Measurements from ENCODE around the gene DUSP7.
A peak's percentile ranks its signal among the peaks of the same experiment; 100 is the strongest.

DUSP7 gene, protein sequence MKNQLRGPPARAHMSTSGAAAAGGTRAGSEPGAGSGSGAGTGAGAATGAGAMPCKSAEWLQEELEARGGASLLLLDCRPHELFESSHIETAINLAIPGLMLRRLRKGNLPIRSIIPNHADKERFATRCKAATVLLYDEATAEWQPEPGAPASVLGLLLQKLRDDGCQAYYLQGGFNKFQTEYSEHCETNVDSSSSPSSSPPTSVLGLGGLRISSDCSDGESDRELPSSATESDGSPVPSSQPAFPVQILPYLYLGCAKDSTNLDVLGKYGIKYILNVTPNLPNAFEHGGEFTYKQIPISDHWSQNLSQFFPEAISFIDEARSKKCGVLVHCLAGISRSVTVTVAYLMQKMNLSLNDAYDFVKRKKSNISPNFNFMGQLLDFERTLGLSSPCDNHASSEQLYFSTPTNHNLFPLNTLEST

DNA sequence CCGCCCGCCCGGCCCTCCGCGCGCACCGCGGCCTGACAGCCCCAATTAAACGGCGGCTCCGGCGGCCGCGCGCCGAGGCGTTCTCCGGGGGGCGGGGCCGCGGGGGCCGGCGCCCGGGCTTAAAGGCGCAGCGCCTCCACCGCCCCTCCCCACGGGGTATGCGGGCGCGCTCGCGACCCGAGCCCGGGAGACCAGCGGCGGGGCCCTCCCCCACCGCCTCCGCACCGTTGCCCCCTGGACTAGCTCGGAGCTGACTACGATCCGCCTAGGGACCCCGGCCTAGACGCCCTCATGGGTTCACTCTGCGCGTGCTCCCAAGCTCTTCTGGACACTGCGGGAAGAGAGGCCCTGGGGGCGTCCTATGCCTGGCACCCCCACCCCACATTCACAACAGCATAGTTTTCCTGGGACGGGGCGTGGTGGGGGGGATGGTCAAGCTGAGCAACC is at the start of gene DUSP7:
Gene DUSP7, minus strand, starts transcription at position 51 of the 447 bp plus-strand sequence. CDS start 205 bp downstream, outside the sequence.
- DNase-seq (ENCODE audit: low spot score) = peak; percentile 62

DNA sequence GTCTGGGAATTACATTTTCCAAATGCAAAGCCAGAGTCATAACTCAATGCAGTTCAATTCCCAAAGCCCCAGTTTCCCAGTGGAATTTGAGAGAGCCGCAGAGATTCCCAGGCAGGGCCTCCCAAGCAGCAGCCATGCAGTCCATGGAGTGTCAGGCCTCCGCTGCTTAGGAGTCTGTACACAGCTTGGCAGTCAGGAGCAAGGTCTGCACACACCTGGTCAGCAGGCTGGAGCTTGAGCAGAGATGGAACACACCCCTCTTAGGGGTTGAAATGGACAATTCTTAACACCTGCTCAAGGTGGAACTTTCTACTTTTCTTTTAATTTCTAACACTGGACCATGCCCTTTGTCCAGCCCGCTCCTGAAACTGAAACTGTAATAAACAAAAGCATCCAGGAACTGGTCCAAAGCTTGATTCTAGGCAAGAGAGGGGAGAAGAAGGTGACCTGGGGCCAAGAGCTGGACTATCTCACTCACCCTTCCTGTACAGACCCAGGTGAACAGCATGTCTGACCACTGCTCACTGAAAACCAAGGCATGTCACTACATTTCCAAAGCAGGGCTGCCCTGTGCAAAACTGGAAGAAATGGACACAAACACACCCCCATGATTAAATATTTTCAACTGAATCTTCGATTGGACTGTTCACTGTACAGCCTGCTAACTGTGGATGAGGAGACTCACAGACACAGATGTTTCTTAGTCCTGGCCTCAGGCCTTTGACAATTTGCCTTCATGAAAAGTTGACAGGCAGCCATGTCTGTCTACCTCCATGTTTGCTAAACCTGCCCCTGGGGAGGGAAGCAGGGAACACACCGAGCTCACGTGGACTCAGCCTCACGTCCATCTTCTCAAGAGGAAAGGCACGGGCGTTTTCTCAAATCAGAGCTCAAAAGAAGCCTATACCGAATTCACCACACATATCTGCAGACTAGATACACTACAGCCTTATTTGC is 48.6 kb upstream of the DUSP7 start:
- no peak for DNase-seq (ENCODE audit: low spot score)

DNA sequence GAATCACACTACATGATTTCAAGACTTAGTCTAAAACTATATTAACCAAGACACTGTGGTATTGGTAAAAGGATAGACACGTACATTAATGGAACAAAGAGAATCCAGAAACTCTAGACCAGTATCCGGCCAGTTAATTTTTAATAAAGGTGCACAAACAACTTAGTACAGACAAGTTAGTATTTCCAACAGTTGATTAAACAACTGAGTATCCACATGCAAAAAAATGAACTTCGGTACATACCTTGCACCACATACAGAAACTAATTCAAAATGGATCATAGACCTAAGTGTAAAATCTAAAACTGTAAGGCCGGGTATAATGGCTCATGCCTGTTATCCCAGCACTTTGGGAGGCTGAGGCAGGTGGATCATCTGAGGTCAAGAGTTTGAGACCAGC is 46.6 kb upstream of the DUSP7 start:
- no peak for DNase-seq (ENCODE audit: low spot score)

DNA sequence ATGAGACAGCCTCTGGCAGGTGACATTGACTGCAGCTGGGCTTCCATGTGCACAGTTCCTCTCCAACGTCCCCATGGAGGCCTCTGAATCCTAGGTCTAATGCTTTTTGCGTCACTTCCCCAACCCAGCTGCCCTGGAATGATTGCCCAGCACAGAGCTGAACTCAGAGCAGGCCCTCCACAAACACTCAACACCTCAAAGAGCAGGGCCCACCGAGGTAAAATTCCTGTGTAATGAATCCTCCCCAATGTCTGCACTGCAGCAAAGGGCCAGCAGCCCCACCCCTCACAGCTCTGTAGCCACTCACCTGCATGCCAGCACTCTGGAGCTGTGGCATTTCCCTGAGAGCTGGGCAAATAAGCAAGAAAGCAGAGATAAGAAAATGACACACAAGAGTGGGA is 42.6 kb upstream of the DUSP7 start:
- DNase-seq (ENCODE audit: low spot score) = no peak

DNA sequence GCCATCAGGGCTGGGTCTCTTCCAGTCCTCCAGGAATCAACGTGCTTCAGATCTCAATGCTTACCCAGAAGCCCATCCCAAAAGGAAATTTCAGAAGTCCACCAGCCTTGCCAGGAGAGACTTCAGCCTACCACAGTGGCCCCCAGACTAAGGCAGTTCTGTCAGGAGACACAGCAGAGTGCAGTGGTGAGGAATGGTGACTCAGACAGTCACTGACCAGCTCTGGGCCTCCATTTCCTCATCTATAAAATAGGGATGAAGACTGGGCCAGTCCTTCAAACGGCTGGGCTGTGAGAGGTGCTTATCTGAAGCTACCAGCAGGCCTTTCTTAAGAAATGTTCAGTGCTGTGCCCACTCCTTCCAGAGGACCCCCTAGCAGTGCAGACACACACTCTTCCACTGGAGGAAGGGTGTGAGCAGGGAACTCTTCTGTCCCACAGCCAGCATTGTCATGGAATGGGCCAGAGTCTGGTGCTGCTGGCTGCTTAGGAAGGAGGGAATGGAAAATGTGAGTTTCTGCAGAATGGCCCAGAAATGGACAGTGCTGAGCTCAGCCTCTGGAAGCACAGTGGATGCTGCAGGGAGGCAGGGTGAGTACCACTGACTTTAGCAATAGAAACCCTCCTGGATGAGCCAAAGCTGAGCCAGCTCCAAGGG is 41.6 kb upstream of the DUSP7 start:
- no peak for DNase-seq (ENCODE audit: low spot score)

DNA sequence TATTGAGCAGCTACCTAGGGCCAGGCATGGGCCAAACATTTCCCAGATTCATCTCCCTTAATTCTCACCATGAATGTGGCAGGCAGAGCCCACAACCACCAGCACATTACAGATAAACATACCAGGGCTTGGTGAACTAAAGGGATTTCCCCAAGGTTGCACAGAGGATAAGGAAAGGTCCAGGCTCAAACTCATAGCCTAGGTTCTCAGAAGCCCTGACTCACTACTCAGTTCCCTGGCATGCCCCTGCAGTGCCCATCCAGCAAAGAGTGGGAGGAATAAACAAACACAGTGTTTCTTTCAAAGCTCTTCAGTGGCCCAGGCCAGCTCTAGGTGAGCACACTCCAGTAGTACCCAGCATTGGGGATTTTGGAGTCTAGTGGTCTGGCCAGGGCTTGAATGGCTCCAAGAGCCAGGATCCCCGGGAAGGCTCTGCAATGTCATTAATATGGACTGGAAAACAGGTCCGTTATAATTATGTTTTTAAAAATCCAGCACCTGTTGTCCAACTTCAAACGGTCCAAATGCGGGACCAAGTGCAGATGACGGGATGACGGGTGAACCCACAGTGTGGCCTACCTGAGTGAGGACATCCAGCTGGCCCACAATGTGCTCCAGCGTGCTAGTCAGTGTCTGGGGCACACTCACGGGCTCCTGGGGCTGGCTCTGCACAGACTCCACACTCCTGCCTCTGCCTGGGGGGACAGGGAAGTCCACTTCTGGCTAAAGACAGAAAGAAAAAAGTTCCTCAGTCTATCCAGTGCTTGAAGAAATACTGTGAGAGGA is 39.8 kb upstream of the DUSP7 start:
- no peak for DNase-seq (ENCODE audit: low spot score)

DNA sequence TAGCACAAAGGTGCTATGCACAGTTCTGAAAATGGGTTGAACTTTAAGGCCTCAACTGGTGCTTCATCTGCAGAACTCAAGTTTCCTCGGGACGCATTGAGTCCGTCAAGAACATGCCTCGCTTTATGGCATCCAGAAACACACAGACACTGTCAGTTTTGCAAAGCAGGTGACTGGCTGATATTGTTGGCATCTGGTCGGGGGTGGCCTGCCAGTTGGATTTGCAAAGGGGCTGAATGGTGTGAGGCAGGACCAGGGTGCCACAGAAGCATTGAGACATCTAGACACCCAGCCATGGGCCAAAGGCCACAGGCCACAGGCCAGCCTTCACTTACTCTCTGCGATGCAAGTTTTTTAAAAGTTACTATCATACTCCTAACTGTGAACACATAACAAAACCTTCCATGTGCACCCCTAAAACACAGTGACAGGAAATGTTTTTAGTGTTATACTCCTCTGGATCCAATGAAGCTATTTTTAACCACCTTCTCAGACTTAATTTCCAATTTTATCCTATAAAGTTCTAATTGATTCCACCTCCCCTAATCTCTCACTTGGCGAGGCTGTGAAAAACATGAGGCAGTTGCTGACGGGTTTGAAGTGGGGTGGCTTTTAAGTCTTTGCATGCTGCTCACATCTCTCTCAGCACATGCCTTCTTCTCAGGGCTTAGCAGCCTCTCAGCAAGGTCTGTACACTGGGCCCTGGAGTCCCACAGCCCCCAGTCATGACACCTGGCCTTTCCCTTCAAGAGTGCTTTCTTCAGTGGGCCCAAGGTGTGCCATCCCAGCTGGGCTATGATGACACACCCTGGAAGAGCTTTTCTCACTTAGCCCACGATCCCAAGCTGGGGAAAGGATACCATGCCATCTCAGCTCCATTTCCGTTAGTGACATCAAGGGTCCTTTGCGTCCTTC is 38.5 kb upstream of the DUSP7 start:
- no peak for DNase-seq (ENCODE audit: low spot score)

DNA sequence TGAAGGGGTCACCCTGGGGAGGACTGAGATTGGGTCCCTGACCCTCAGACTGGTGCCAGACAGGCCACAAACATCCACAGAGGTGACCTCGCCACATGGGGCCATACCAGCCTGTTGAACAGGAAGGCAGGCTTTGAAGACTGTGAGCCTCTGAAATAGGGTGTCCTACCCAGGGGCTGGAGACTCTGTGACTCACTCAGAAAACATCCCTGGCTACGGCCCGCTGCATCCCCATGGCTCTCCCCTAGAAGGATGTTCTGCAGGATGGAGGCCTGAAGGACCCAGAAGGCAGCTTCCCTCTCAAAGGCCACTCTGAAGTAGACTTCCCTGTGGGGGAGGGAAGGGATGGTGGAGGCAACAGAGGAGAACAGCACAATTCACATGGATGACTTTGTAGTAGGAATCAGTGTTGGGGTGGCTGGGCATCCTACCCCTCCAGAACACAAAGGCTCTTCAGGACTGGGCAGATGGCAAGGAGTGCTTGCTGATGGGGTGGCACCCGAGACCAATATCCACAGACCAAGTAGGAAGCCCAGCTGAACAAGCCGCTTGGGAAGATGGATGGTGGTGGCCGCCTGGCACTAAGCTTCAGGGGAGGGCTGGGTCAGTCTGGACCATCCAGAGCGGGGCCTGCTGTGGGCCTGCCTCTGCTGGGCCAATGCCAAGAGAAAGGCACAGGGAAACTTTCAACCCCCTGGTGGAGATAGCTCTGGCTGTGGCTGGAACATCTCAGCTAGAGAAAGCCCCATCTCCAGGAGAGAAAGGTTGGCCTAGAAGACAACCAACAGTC is 37.6 kb upstream of the DUSP7 start:
- DNase-seq (ENCODE audit: low spot score) = no peak

DNA sequence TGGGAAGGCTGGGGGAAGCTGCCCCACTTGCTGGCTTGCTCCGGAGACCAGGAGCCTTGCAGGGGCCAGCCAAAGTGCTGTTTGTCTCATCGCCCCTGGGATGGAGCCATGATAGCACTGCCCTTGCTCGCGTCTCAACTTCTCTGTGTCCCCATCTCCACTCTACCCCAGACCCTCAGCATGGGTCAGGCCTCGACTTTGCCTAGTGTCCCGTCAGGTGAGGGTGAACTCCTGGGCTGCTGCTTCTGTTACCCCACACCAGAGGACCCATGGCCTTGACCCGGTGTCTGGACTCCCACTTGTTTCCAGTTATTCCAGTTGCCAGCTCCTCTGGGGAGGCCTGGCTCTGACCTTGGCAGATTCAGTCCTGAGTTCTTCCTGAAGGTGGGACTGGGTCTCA is 36.5 kb upstream of the DUSP7 start:
- no peak for DNase-seq (ENCODE audit: low spot score)

DNA sequence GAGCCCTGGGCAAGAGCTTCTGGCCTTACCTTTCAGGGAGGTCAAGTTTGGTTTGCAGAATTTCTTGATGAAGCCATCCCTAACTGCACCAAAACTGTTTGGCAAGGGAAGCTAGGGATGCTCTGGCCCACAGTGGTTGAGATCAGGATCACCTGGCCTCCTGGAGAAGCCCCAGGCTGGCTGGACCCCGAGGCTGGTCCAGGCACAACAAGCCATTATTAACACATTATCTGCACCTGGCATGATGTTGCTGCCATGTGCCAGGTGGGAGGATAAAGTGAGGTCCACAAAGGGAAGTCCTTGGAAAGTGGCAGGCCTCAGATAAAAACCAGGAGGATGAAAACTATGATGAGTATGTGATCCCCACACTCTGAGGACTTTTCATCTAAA is 35.9 kb upstream of the DUSP7 start:
- DNase-seq (ENCODE audit: low spot score) = no peak

DNA sequence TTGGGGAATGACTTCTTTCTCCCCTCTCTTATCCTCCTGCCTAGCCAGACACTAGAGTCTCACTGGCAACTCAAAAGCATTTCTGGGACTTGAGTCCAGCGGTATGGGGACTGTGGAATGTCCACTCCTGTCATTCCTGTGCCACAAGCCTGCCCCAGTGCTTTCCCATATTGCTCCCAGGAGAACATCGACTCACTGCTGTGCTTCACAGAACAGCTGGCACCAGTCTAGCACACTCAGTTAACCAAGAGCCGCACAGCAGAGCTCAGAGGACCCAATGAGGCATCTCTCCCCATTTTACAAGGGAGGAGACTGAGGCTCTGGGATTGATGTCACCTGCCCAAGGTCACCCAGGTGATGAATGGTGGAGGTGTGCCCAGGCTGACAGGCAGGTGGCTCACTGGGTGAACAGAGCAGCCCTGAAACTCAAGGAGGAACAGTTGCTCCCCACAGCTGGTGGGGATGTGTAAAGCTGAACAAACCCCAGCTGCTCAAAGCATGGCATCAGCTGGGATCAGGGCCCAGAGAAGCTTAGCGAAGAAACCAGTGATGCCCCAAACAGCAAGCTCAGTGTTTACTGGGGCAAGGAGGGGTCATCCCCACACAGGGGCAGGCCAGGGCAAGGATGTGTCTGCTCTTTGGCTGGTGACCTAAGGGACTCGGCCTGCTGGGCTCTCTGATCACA is 35.4 kb upstream of the DUSP7 start:
- no peak for DNase-seq (ENCODE audit: low spot score)

DNA sequence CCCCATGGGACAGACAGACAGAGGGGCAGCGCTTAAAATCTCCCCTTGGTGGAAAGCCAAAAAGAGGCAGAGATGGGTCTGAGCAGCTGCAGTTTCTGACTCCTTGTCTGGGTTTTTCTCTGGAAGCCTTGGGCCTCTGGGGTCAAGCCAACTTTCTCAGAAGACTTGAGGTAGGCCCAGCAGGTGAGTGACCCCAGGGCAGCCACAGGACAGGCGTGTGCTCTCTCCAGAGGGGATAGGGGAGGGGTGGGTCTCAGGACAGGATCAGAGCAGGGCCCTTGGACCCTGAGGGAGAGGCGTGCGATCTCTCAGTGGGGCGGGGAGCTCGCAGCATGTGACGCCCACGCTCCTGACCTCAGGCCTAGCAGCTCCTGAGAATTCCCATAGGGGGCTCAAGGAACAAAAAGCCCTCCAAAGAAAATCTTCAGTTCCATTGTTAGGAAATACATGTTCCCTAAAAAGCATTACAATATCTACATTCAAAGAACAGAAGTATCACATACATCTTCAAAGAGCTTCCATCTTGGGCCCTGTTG is 34.6 kb upstream of the DUSP7 start:
- DNase-seq (ENCODE audit: low spot score) = no peak

DNA sequence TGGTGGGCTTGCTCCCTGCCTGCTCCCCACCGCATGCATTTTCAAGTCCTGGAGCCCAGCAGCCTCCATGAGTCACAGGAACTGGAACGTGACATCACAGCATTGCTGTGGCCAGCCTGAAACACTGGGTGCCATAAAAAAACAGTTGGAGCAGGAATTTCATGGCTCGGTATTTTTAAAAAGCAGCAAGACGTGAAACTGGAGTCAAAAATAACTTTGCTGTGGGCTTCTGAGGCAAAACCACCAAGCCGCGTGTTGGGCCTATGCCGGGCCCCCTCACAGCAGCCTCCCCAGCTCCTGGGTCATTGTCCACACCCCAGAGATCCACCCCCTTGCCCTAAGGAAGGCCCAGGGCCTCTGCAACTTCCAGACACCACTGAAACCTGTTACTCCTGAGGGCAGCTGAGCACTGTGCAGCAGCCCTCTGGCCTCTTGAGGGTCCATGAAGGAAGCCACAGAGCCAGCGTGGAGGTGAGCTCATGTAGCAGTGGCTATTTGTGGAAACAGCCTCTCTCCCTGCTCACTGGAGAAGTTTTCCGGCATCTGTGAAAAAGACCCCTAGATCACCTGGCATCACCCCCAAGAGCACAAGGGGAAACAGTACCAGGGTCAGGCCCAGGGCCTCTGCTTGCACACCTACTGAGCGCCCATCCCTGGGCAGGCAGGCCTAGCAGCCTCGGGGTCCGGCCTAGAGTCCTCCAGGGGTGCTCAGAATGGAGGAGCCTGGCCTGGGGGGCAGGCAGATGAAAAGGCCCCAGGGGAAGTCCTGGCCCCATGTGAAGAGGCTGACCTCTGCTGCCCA is 34.0 kb upstream of the DUSP7 start:
- no peak for DNase-seq (ENCODE audit: low spot score)

DNA sequence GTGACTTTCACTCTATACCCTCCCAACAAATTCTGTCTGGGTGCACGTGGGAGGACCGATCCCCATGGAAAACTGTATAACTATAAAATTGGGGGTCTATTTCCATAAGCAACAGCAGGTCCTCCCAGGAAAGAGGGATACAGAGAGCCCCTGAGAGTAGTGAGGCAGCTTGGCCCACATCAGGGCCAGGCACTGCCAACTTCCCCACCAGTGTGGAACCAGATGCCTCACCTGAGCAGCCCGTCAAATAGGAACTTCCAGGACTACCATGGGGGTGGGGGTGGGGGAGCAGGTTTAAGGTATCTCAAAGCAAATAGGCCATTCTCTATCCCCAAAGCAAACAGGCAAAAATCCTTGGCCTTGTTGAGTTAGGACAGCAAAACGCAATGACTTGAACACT is 33.3 kb upstream of the DUSP7 start:
- no peak for DNase-seq (ENCODE audit: low spot score)

DNA sequence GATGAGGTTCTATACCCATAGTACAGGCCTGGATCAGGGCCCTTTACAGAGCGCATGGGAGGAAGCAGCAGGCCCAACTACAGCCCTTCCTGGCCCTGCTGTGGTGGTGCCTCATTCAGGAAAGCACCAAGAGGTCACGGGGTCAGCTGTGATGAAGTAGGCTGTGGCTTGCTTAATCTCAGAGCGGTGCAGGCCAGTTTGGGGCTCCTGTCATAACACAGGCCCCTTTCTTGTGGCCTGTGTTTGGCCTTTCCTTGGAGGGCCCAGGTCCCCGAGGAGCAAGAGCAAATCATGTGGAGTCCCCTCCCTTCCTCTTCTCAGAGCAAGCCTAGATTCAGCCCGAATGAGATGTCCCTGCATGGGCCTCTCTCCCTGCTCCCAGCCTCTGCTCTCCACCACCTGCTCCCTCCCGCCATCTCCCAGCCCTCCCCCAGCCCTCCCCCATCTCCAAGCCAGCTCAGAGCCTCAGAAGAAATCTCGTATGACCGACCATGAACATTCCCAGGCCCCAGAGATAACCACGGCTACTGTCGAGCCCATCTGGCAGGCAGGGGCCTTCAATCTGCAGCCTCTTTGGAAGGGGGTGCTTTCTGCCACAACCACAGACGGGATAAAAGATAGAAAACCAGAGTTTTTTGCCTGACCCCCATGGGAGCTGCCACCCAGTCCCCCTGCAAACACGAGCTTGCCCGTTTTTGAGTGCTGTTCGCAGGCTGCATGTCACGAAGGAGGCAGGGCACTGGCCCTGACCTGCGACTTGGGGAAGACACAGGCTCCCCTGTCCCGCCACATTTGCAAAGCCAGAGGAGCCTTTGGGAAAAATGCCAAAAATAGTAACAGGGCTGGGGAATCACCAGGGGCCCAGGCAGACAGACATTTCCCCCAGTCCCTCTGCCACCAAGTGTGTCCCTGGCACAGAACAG is 32.3 kb upstream of the DUSP7 start:
- no peak for DNase-seq (ENCODE audit: low spot score)

DNA sequence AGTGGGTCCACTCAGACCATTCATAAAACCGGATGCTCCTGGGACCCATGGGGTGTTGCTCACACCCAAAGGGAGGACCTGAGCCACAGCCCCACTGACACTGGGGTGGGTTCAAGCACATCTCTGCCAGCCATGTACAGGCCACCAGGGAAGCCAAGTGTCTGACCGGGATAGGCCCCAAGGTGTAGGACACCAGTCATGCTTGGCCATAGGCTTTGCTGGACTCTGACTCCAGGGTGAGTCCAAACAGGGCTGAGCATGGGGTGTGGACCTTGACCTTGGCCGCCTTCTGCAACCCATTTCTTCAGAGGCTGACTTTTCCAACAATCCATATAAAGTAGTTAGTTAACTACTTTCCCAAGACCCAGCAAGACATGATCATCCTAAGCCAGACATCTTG is 31.4 kb upstream of the DUSP7 start:
- no peak for DNase-seq (ENCODE audit: low spot score)

Measured in CD4-positive, alpha-beta T cell treated with Interleukin-15 for 4 hours (primary cell).